IPS-11a (cell line): ENCODE measurements around the gene POLR3H.

Experiments used
- H3K4me3 ChIP-seq: one replicate; pipeline ENCODE4 v1.5.1; 2013; ENCODE audit warnings: low read depth, low read length, control low read depth

The POLR3H gene

DNA sequence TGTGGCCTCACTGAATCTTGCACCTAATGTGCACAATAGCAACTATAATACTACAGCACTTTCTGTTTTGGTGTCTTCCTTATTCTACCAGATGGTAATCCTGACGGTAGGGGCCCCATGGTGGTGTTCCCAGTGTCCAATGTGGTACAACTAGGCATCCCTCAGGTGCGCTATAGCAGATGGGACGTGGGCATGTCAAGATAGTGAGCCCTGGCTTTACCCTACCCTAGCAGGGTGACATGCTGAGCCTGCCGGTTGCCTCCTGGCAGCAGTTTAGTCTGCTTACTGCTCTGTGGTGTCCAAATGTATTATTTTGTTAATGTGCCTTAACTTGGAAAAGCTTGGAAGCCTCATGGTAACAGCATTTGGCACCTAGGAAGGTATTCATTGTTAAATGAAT, 56.2 kb downstream of the POLR3H start:
- H3K4me3 ChIP-seq, result no peak overlapping the region

DNA sequence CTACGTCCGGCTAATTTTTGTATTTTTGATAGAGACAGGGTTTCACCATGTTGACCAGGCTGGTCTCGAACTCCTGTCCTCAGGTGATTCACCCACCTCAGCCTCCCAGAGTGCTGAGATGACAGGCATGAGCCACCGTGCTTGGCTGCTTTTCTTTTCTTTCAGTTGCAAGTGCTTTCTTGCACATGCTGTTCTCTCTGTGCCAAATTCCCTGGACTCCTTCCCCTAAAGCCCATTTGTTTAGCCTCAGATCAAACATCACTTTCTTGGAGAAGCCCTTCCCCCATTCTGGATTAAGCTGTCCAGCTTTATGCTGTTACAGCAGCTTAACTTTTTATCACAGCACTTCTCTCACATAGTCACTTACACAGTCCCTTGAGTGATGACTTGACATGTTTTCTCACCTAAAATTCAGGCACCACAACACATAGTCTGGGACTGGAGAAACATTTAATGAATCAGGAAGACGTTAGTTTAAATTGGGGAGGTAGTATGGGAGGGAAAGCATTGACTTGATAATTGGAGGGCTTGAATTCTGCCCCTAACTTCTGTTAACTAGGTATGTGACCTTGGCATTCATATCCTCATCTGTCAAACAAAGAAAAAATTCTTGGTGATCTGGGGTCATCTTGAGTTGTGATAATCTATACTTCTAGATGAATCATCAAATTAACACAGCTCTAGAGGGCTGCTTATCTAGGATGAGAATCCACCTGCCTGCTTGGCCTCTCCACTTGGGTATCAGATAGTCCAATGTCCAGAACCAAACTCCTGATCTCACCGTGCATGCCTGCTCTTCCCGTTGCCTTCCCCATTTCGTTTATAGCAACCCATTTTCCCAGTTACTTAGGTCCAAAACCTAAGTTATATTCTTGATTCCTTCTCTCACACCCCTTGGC, 57.0 kb downstream of the POLR3H start:
- H3K4me3 ChIP-seq, result no peak overlapping the region

DNA sequence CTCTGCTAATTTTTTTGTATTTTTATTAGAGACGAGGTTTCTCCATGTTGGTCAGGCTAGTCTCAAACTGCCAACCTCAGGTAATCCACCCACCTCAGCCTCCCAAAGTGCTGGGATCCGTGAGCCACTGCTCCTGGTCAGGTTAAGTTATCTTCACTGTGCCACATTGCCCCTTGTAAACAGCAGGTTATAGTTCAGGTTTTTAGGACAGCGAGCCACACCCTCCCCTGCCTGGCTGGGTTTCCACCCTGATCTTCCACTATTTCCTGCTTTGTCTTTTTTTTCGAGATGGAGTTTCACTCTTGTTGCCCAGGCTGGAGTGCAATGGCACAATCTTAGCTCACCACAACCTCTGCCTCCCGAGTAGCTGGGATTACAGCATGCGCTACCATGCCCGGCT, 59.2 kb downstream of the POLR3H start:
- H3K4me3 ChIP-seq, result no peak overlapping the region

DNA sequence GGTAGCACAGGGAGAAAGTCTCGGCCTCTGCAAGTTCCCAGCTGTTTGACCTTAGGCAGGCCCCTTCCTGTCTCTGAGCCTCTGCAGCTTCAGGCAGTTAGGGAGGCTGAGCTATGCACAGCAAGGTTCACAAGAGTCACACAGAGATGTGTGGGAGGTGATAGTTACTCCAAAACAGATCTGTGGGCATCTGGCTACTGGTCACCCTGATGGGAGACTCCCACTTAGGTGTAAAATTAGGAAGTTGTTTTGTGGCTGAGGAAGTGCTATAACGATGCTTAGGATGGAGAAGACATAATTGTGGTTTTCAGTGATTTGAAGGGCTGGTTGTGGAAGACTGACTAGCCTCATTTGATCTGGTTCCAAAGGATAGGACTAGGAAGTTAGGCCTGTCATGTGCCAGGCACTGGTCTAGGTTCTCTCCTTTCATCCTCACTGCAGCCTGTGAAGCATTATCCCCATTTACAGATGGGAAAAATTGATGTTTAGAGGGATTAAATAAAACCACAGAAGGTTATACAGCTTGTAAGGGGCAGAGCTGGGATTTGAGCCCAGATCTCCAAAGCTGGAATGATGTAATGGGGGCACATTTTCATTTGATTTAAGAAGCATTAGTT, 61.8 kb downstream of the POLR3H start:
- no peak overlapping the region for H3K4me3 ChIP-seq

DNA sequence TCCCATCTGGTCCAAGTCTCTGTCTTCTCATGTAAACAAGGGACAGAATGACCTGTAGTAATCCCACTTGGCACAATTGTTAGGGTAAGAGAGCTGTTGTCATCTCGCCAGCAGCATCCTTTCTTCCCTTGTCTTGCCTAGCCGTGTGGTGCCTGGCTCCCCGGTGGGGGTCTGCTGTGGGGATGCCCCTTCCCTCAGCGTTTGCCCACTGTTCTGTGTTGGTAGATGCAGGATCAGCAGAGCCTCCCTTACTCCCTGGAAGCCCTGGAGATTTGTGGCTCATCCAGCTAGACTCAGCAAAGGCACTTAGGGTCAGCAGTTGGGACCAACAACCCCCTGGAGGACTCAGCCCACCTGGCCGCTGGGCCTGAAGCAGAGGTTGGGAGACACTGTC, 62.3 kb downstream of the POLR3H start:
- no peak overlapping the region for H3K4me3 ChIP-seq

DNA sequence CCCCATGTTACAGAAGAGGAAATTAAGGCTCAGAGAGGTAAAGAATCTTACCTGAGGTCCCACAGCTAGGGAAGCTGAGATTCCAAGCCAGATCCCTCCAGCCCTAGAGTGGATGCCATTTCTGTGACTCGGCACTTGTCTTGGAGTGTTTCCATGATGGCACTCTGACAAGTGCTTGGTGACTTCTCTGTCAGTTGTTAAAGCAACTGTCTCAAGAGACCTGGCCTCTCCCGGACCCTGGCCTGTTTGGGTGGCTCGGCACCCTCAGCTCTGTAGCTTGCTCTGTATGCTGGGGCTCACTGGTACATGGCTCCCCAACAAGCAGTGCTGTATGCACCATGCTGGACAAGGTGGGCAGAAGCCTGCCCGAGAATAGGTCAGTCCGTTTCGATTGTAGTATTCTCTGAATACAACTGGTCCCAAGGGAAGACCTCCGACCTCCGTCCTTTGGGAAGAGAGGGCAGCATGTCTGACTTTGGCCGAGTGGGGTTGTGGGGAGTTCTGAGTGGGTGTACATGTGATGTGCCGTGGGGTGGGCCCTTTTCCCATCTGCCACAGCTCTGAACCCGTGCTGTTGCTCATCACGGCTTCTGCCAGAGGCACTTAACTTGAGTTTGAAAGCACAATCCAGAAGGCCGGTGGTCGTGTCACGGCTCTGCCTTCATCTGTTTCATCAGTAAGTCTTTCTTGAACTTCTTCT, 63.0 kb downstream of the POLR3H start:
- H3K4me3 ChIP-seq, result no peak overlapping the region

DNA sequence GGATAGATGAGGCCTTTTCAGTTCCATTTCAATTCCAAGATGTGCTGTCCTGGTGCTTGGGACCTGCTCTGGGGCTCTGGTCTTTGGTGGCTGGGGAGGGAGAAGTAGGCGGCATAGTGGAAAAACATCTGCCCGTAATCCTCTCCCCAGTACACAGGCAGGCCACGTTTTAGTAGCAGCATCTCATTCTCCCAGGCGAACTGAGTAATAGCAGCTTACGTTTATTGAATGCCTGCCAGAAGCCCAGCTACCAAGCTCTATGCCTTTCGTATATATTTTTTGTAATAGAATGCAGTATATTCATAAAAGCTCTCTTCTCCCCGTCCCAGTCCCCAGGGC, 63.9 kb downstream of the POLR3H start:
- no peak overlapping the region for H3K4me3 ChIP-seq

DNA sequence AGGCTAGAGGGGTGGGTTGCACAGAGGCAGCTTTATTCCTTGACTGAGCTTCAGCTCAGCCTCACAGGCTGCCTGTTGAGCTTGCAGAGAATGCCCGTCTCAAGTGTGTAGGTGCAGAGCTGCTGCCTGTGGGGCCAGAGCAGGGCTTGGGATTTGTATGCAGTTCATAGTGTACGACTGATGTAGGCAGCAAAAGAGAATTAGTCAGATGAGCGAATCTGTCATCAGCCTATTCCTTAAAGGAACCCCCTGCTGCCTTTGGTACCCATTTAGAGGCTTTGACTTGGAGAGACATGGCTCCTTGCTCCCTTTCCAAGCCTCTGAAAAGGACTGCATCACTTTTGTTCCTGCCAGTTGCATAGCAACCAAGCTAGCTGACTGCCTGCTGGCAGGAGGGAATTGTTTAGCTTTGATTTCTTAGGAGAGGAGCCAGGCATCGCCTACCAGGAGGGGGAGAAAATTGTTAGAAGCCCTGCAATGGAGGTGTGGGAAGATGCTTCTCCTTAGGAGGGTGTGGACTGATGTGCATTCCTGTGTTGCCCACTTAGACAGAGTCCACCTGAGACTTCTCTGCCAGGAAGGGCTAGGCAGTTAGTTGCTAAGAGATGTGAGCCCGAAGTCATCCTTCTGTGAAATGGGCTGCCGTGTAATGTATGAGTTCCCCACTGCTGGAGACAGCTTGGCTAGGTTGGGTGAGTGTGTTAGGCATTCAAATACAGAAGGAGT, 64.4 kb downstream of the POLR3H start:
- no peak overlapping the region for H3K4me3 ChIP-seq

DNA sequence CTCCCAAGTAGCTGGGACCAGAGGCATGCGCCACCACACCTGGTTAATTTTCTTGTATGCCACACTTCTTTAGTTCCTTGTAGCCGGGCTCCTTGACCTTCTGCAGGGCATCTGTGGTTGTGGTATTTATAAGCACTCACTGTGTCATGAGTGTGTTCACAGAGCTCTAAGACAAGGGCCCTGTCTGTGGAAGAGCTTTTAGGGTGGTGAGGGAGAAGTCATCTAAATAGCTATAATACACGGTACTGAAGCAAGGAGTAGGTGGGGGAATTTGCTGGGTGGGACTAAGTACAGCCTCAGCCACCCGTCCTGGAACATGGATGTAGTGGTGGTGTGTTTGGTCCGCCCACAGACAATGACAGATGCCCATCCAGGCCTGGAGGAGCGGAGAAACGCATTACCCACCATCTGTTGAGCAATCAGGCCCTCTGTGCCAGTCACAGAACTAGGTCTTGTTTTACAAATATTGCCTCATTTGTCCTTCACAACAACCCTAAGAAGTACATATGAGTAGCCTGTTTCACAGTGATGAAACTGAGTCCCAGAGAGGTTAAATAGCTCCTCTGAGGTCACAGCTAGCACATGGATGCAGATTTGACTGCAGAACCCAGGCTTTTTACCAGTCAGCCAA, 65.3 kb downstream of the POLR3H start:
- no peak overlapping the region for H3K4me3 ChIP-seq

DNA sequence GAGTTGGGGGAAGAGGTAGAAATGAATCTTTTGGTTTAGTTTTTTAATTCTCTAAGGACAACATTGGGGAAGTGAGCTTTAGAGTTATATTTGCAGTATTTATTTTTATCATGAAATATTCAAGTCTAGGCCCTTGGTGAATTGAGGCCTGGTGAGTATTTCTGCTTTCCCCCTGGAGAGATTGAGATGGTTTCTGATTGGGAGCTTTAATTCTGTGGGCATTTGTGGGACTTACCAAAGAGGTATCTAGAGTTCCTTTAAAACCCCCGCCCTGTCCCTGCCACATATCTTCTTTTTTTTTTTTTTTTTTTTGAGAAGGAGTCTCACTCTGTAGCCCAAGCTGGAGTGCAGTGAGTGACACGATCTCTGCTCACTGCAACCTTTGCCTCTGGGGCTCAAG, 65.8 kb downstream of the POLR3H start:
- no peak overlapping the region for H3K4me3 ChIP-seq
